Activated CD4-positive, alpha-beta T cell treated with anti-CD3 and anti-CD28 coated beads, Interleukin-2, amount 10 ng/mL, durations not matched to agents 24 days and 14 days (primary cell): ENCODE data around the gene HADHA. TPM values are rescaled to one million over a fixed set of nuclear protein-coding genes. Genes with fewer than 3 reads are reported as not detected.
"Not testable (repeated sequence)": the region's sequence is repeated elsewhere in the genome, so short reads cannot be mapped to it uniquely, and the experiment has no call there.

Experiments used
- DNase-seq: peaks from one replicate; pipeline ENCODE4 v3.0.0; 2022
- H3K27ac Mint-ChIP-seq: one replicate; pipeline ENCODE4 v1.8.0; 2022; ENCODE audit warnings: mild to moderate bottlenecking, mixed read lengths
- H3K27me3 Mint-ChIP-seq: one replicate; pipeline ENCODE4 v1.8.0; 2022; ENCODE audit warnings: mixed read lengths
- H3K36me3 Mint-ChIP-seq: one replicate; pipeline ENCODE4 v1.8.0; 2022; ENCODE audit warnings: low read depth, mild to moderate bottlenecking, mixed read lengths
- H3K4me1 Mint-ChIP-seq: one replicate; pipeline ENCODE4 v1.8.0; 2021; ENCODE audit warnings: mixed read lengths
- H3K4me3 Mint-ChIP-seq: one replicate; pipeline ENCODE4 v1.8.0; 2022; ENCODE audit warnings: mild to moderate bottlenecking, moderate library complexity, mixed read lengths
- H3K9me3 Mint-ChIP-seq: one replicate; pipeline ENCODE4 v1.8.0; 2021; ENCODE audit warnings: mixed read lengths
- intact Hi-C: fragments of 100-400 bp; cut with micrococcal nuclease; formaldehyde crosslinking; loops from one replicate; pipeline ENCODE4 v1.15.1; 2023
- total RNA-seq: library from RNA; stranded (reverse); gene quantifications from 2 replicates; pipeline ENCODE4 v1.2.3, GENCODE V29; 2022

Gene HADHA
- total RNA-seq, 1 donor from 2014 or later, result 110 TPM

DNA sequence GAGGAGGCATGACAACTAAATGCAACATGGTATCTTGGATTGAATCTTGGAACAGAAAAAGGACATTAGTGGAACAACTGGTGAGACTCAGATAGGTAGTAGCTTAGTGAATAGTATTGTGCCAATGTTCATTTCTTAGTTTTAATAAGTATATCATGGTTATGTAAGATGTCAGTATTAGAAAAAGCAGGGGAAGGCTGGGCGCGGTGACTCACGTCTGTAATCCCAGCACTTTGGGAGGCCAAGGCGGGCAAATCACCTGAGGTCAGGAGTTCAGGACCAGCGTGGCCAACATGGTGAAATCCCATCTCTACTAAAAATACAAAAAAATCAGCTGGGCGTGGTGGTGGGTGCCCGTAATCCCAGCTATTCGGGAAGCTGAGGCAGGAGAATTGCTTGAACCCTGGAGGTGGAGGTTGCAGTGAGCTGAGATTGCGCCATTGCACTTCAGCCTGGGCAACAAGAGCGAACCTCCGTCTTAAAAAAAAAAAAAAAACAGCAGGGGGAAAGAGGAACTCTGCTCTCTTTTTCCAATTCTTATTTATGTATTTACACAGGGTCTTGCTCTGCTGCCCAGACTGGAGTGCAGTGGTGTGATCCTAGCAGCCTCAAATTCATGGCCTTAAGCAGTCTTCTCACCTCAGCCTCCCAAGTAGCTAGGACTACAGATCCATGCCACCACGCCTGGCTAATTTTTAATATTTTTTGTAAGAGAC, 24.4 kb upstream of the HADHA start:
- H3K9me3 Mint-ChIP-seq, H3K27me3 Mint-ChIP-seq, H3K27ac Mint-ChIP-seq, intact Hi-C loops, DNase-seq, H3K4me3 Mint-ChIP-seq, H3K4me1 Mint-ChIP-seq: not testable (repeated sequence)
- peaks cover 20% of the 10 kb centered on the region for H3K36me3 Mint-ChIP-seq

DNA sequence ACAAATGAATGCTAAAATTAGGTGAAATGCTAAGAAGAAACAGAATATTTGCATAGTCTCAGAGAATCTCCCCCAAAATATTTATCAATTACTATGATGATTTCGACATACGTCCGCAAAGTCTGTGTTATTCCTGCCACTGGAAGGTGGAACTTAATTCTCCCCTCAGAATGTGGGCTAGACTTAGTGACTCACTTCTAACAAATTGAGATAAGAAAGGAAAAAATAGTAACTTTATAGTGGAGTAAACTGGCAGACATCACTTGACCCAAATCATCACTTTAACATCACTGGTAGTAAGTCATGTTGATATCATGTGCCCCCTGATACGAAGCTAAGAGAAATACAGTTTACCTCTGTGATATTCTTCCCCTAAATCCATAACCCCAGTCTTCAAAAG, 23.8 kb upstream of the HADHA start:
- Mint-ChIP-seq H3K9me3 (no peaks in the 10 kb centered on the region), H3K4me1 (peaks cover 6% of the 10 kb centered on the region), H3K27ac (no peak overlapping the region), H3K27me3 (no peaks in the 10 kb centered on the region), H3K4me3 (no peak overlapping the region), H3K36me3 (peaks cover 21% of the 10 kb centered on the region)
- no peak for DNase-seq
- intact Hi-C loops, result no loop called here

DNA sequence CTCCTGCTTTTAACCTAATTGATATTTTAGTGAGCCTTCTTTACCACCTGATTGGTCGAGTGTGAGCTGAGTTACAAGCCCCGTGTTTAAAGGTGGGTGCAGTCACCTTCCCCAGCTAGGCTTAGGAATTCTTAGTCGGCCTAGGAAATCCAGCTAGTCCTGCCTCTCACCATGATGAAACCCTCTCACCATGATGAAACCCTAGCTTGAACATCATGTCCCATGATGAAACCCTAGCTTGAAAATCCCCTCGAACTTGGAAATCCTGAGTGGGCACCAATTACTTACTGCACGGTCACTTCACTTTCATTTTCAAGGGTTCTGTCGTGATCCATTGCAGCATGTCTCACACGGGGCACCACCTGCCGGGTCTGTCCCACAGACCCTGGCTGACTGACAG, 14.4 kb upstream of the HADHA start:
- H3K9me3 Mint-ChIP-seq, DNase-seq, H3K4me1 Mint-ChIP-seq, H3K4me3 Mint-ChIP-seq, intact Hi-C loops, H3K27me3 Mint-ChIP-seq, H3K27ac Mint-ChIP-seq: not testable (repeated sequence)
- H3K36me3 Mint-ChIP-seq, result peaks cover 36% of the 10 kb centered on the region

DNA sequence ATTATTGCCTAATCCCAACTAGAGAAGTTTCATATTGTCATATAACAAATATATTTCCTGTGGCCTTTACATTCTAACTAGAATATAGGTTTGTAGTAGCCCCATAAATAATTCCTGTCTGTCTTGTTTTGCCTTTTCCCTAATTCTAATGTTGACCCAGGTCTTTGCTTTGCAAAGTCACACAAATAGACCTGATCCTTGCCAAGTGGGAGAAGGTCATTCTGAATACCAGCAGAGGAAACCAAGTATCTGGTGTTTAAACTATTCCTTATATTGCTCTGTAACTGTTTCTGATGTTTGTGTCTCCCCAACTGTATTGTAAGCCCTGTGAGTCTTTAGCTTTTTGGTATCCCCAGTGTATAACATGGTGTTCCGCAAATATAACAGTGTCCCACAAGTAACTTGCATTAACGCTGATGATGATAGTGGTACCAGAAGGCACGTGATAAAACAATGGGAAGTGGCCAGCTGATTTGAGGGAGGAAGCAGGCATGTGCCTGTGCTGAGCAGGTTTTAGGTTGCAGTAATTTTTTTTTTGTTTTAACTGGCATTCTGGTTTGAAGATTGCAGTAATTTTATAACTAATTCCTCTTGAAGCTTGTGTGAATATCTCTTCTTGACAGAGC, 11.4 kb upstream of the HADHA start:
- Mint-ChIP-seq H3K9me3 (no peaks in the 10 kb centered on the region), H3K4me3 (no peak overlapping the region), H3K27ac (no peak overlapping the region), H3K27me3 (no peaks in the 10 kb centered on the region), H3K4me1 (peaks cover 11% of the 10 kb centered on the region), H3K36me3 (peaks cover 29% of the 10 kb centered on the region)
- intact Hi-C loops, result no loop called here
- DNase-seq, result no peak

GRCh38 chr2:26251893-26252292, 7.5 kb upstream of the HADHA start:
- Mint-ChIP-seq H3K9me3 (no peaks in the 10 kb centered on the region), H3K27ac (no peak overlapping the region), H3K27me3 (no peaks in the 10 kb centered on the region), H3K36me3 (peaks cover 12% of the 10 kb centered on the region), H3K4me1 (peaks cover 17% of the 10 kb centered on the region), H3K4me3 (no peak overlapping the region)
- intact Hi-C loops, result no loop called here
- DNase-seq, result no peak

GRCh38 chr2:26249625-26250024, 5.2 kb upstream of the HADHA start:
- intact Hi-C loops, result loop anchor here (5.0 to 10.0 kb wide), 2 partner anchors 67 to 375 kb away; partner anchors contain the start of gene ASXL2
- Mint-ChIP-seq H3K36me3 (peaks cover 8% of the 10 kb centered on the region), H3K4me3 (no peak overlapping the region), H3K9me3 (no peaks in the 10 kb centered on the region), H3K27me3 (peaks cover 6% of the 10 kb centered on the region), H3K4me1 (peaks cover 33% of the 10 kb centered on the region), H3K27ac (no peak overlapping the region)
- DNase-seq, result no peak

DNA sequence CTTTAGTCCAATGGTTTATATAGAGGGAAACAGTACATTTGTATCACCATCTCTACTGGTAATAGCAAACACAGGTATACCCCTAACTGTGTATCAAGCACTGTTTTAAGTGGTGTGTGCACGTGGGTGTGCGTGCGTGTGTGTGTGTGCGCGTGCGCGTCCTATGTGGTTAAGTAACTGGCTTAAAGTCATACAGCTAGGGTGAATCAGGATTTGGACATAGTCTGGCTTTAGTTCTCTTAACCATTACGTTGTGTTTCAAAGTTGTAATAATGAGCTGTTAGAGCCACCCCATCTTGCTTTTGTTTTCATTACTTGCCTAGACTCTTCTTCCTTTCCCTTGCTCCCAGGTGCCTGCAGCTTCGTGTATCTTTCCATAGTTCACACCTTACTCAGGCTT, 2.4 kb upstream of the HADHA start:
- Mint-ChIP-seq H3K36me3 (peaks cover 14% of the 10 kb centered on the region), H3K4me1 (peaks cover 38% of the 10 kb centered on the region)

DNA sequence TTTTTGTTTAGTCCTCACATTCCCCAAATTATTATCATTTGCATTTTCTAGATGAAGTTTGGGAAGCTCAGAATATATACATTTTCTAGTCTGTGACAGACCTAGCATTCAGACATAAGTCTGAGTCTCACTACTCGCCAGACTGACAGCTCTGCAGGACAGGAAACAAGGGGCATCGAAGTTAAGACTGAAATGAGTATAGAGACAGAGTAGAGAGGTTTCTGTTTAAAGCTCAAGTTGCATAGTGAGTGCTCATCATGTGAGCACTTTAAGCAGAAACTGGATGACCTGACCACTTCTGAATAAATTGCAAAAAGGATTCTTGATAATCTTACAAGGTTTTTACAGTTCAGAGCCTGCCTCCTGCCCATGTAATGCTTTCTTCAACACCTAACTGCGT, 1.4 kb upstream of the HADHA start:
- Mint-ChIP-seq H3K4me3 (peak overlapping the region; percentile 100), H3K27ac (peak overlapping the region; percentile 100), H3K36me3 (peaks cover 14% of the 10 kb centered on the region), H3K27me3 (peaks cover 6% of the 10 kb centered on the region), H3K4me1 (peaks cover 44% of the 10 kb centered on the region), H3K9me3 (no peaks in the 10 kb centered on the region)
- DNase-seq, result peak; percentile 70
- intact Hi-C loops, result loop anchor here (1.0 to 10.0 kb wide), 4 partner anchors 53 to 371 kb away; partner anchors contain the start of gene ASXL2

More for the DNA sequence above, 2.4 kb upstream of the HADHA start:
- Mint-ChIP-seq H3K4me3 (peak overlapping the region; percentile 100), H3K27me3 (peaks cover 6% of the 10 kb centered on the region), H3K9me3 (no peaks in the 10 kb centered on the region), H3K27ac (no peak overlapping the region)
- intact Hi-C loops, result loop anchor here (5.0 to 10.0 kb wide), 2 partner anchors 65 to 372 kb away; partner anchors contain the start of gene ASXL2
- peak; percentile 67 for DNase-seq

- peak; percentile 85 for DNase-seq
- Mint-ChIP-seq H3K36me3 (peaks cover 15% of the 10 kb centered on the region), H3K4me3 (peak overlapping the region; percentile 100), H3K27me3 (peaks cover 6% of the 10 kb centered on the region), H3K27ac (peak overlapping the region; percentile 100), H3K4me1 (peaks cover 48% of the 10 kb centered on the region), H3K9me3 (no peaks in the 10 kb centered on the region)
- intact Hi-C loops, result loop anchor here (1.0 to 10.0 kb wide), 4 partner anchors 54 to 370 kb away; partner anchors contain the start of gene ASXL2
Observed at GRCh38 chr2:26245231-26245732, 850 bp upstream of the HADHA start.

- peak overlapping the region; percentile 100 for H3K27ac Mint-ChIP-seq
- intact Hi-C loops, result loop anchor here (1.0 to 10.0 kb wide), 3 partner anchors 103 to 369 kb away; partner anchors contain the start of genes ADGRF3, ASXL2, RAB10 and SELENOI
- H3K36me3 Mint-ChIP-seq, result peaks cover 18% of the 10 kb centered on the region
- peaks cover 6% of the 10 kb centered on the region for H3K27me3 Mint-ChIP-seq
- no peaks in the 10 kb centered on the region for H3K9me3 Mint-ChIP-seq
- no peak for DNase-seq
- H3K4me1 Mint-ChIP-seq, result peaks cover 53% of the 10 kb centered on the region
- H3K4me3 Mint-ChIP-seq, result peak overlapping the region; percentile 100
Observed at GRCh38 chr2:26243470-26244308, 743 bp downstream of the HADHA start.

GRCh38 chr2:26241928-26242436, 2.5 kb downstream of the HADHA start:
- Mint-ChIP-seq H3K9me3 (no peaks in the 10 kb centered on the region), H3K27me3 (peaks cover 6% of the 10 kb centered on the region), H3K4me1 (peaks cover 48% of the 10 kb centered on the region), H3K36me3 (peaks cover 27% of the 10 kb centered on the region), H3K27ac (peak overlapping the region; percentile 19), H3K4me3 (peak overlapping the region; percentile 56)
- no peak for DNase-seq
- intact Hi-C loops, result loop anchor here (2.0 to 10.0 kb wide), 2 partner anchors 207 to 367 kb away; partner anchors contain the start of genes ASXL2 and RAB10

GRCh38 chr2:26238311-26238958, 6.0 kb downstream of the HADHA start:
- no peak overlapping the region for H3K27ac Mint-ChIP-seq
- H3K4me3 Mint-ChIP-seq, result no peak overlapping the region
- H3K36me3 Mint-ChIP-seq, result peaks cover 32% of the 10 kb centered on the region
- H3K4me1 Mint-ChIP-seq, result peaks cover 28% of the 10 kb centered on the region
- H3K9me3 Mint-ChIP-seq, result no peaks in the 10 kb centered on the region
- DNase-seq, result no peak
- H3K27me3 Mint-ChIP-seq, result no peaks in the 10 kb centered on the region
- intact Hi-C loops, result no loop called here

DNA sequence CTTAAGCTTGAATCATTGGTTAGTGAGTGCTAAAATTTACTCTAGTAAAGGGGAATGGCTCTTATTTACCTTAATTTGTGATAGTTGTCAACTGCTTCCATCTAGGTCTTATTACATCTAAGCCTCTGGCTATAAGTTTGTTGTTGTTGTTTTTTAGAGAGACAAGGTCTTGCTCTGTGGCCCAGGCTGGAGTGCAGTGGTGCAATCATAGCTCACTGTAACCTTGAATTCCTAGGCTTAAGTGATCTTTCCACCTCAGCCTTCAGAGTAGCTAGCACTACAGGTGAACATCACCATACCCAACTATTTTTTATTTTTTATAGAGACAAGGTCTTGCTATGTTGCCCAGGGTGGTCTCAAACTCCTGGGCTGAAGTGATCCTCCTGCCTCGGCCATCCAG, 6.6 kb downstream of the HADHA start:
- no peak overlapping the region for H3K4me3 Mint-ChIP-seq
- no peak overlapping the region for H3K27ac Mint-ChIP-seq
- no peak for DNase-seq
- no peaks in the 10 kb centered on the region for H3K27me3 Mint-ChIP-seq
- no peaks in the 10 kb centered on the region for H3K9me3 Mint-ChIP-seq
- H3K4me1 Mint-ChIP-seq, result peaks cover 22% of the 10 kb centered on the region
- intact Hi-C loops, result no loop called here
- H3K36me3 Mint-ChIP-seq, result peaks cover 30% of the 10 kb centered on the region
